ENCODE results near the gene RAB14.

Gene RAB14

DNA sequence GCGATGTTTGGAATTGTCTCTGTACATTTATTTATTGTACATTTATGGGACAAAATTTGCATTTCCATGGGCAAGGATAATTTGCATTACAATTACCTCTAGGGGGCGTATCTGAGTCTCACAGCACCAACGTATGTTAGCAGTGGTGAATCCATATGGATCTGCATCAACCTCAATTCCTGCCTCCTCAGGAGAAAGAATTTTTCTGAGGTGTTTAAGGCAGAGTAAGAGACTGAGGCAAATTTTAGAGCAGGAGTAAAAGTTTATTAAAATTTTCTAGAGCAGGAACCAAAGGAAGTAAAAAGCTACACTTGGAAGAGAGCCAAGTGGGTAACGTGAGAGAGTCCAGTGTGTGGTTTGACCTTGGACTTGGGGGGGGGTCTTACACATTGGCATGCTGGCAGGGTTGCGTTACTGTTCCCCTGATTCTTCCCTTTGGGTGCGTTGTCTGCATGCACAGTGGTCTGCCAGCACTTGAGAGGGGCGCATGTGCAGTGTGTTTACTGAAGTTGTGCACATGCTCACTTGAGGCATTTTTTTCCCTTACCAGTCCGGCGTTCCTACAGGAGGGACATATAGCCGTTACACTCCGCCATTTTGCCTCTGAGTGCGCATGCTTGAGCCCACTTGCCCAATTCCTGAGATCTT is 21.0 kb upstream of the RAB14 start:
- Histone ChIP-seq H4K20me1 (no peaks in the 10 kb centered on the region), H3K4me1 (peaks cover 0 to 22% (median 0%) of the 10 kb centered on the region in 10 experiments; a peak in 4 of 20 replicates), H3K4me2 (no peak overlapping the region), H3K27ac (no peak overlapping the region), H3K9ac (no peak overlapping the region), H3K27me3 (no peaks in the 10 kb centered on the region), H3K4me3 (no peak overlapping the region), H3K36me3 (no peaks in the 10 kb centered on the region), H3K9me3 (replicated peaks in 1 of 11) (no peaks in the 10 kb centered on the region)
- TF ChIP-seq Cebpa-rat (IDR thresholded peaks at IDR 0.05), result no peak

DNA sequence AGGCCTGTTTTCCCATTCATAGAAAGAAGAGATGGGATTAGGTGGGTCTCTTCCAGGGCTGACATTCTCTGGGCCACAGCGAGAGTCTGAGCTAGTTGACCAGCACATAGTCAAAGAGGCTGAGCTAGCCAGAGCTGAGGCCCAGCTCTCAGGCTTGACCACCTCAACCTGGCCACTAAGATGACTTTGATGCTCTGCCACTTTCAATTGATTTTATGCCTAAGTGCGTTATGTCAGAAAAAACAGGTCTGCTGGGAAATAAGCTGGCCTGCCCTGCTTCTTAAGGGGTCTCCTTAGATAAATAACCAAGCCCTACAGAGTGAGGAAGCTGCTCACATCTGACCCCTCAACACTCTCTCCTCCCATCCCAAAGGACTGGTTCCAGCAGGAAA is 20.0 kb upstream of the RAB14 start:
- no peaks in the 10 kb centered on the region for H3K36me3 ChIP-seq
- peaks cover 0 to 27% (median 1%) of the 10 kb centered on the region in 10 experiments; a peak in 11 of 20 replicates for H3K4me1 ChIP-seq
- no peaks in the 10 kb centered on the region for H3K9me3 ChIP-seq (replicated peaks in 1 of 11)
- H4K20me1 ChIP-seq, result no peaks in the 10 kb centered on the region
- H3K27ac ChIP-seq, result no peak overlapping the region; a peak in 1 of 22 replicates
- H3K27me3 ChIP-seq, result no peaks in the 10 kb centered on the region
- TF ChIP-seq Cebpa-rat (IDR thresholded peaks at IDR 0.05), result no peak
- H3K4me2 ChIP-seq, result peak overlapping the region in 2 of 11 experiments; percentile 35 to 53; a peak in 4 of 22 replicates
- no peak overlapping the region for H3K4me3 ChIP-seq
- H3K9ac ChIP-seq, result no peak overlapping the region

DNA sequence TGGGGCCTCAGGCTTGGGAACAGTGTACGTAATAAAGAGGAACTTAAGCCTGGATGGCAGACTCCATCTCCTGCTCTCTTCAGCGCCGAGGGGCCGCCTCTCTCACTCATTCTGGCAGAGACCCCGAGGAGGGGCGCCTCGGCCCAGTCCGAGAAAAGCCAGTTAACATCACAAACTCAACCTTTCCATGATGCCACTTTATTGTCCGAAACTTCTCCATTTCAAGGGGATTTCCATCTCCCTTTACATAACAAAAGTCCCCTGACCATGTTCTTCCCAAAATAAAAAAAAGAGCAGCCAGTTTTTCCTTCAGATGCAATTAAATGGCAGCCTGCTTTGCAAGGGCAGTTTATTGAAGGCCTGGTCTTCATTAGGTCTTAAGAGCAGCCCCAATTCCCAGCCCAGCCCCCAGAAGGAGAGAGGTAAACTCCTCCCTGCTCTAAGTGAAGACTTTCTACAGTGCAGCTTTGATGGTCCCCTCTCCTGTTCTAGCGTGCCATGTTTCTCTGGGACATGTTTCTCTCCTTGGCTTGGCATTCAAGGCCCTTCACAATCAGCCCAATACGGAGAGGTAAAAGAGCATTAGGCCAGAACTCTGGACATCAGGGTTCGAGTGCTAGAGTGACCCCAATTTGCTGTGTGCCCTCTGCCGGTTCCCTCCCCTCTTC is 19.5 kb upstream of the RAB14 start:
- no peak overlapping the region for H3K4me3 ChIP-seq
- H3K36me3 ChIP-seq, result no peaks in the 10 kb centered on the region
- H3K4me1 ChIP-seq, result peaks cover 0 to 32% (median 6%) of the 10 kb centered on the region in 10 experiments; a peak in 12 of 20 replicates
- no peaks in the 10 kb centered on the region for H3K9me3 ChIP-seq (replicated peaks in 1 of 11)
- peak overlapping the region in 3 of 11 experiments; percentile 26 to 53 (median 35); a peak in 5 of 22 replicates for H3K4me2 ChIP-seq
- H3K27ac ChIP-seq, result no peak overlapping the region; a peak in 1 of 22 replicates
- H4K20me1 ChIP-seq, result no peaks in the 10 kb centered on the region
- no peak for TF ChIP-seq Cebpa-rat (IDR thresholded peaks at IDR 0.05)
- H3K9ac ChIP-seq, result no peak overlapping the region
- no peaks in the 10 kb centered on the region for H3K27me3 ChIP-seq

DNA sequence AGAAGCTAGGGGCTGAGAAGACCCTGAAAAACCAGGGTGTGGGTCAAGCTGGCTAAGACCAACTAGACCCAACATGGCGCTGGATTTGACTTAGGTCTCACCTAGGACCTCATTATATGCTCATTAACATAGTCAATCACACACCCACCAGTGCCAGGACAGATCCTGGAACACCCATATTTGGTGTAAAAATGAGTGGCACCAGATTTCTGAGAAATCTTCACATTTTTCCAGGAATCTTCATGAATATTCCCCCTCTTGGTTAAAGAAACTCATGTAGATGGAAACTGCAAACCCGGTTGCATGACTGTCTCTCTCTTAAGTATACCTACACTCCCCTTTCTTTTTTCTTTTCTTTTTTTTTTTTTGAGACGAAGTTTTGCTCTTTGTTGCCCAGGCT is 17.9 kb upstream of the RAB14 start:
- H4K20me1 ChIP-seq, result no peaks in the 10 kb centered on the region
- TF ChIP-seq Cebpa-rat (IDR thresholded peaks at IDR 0.05), result no peak
- peaks cover 0 to 36% (median 8%) of the 10 kb centered on the region in 10 experiments; a peak in 12 of 20 replicates for H3K4me1 ChIP-seq
- H3K4me2 ChIP-seq, result no peak overlapping the region
- no peak overlapping the region for H3K4me3 ChIP-seq
- no peaks in the 10 kb centered on the region for H3K36me3 ChIP-seq
- no peak overlapping the region for H3K9ac ChIP-seq
- H3K9me3 ChIP-seq (replicated peaks in 1 of 11), result no peaks in the 10 kb centered on the region
- H3K27me3 ChIP-seq, result no peaks in the 10 kb centered on the region
- no peak overlapping the region for H3K27ac ChIP-seq

DNA sequence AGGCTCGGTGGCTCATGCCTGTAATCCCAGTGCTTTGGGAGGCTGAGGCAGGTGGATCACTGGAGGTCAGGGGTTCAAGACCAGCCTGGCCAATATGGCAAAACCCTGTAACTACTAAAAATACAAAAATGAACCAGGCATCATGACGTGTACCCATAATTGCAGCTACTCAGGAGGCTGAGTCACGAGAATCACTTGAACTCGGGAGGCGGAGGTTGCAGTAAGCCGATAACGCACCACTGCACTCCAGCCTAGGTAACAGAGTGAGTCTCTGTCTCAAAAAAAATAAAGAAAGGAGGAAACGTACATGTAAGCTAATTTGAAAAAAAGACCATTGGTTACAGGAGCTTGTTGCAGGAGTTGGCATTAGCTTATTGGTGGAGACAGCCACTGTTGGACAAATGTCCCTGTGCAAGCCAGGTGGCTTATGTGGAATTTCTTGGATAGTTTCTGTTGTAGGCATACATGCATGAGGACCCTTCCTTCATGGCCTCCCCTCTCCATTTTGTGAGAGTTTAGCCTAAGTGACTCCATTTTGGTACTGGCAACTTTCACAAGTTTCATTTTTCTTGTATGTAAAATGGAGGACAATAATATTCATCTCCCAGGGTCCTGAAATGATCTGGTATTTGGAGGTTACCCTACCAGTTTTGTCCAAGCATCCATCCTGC is 16.8 kb upstream of the RAB14 start:
- Histone ChIP-seq H3K4me3 (no peak overlapping the region), H3K36me3 (no peaks in the 10 kb centered on the region), H3K9me3 (replicated peaks in 1 of 11) (no peaks in the 10 kb centered on the region), H3K4me1 (peaks cover 7 to 42% (median 15%) of the 10 kb centered on the region in 10 experiments), H3K9ac (no peak overlapping the region), H3K27ac (no peak overlapping the region), H4K20me1 (no peaks in the 10 kb centered on the region), H3K27me3 (no peaks in the 10 kb centered on the region), H3K4me2 (no peak overlapping the region)
- no peak for TF ChIP-seq Cebpa-rat (IDR thresholded peaks at IDR 0.05)

DNA sequence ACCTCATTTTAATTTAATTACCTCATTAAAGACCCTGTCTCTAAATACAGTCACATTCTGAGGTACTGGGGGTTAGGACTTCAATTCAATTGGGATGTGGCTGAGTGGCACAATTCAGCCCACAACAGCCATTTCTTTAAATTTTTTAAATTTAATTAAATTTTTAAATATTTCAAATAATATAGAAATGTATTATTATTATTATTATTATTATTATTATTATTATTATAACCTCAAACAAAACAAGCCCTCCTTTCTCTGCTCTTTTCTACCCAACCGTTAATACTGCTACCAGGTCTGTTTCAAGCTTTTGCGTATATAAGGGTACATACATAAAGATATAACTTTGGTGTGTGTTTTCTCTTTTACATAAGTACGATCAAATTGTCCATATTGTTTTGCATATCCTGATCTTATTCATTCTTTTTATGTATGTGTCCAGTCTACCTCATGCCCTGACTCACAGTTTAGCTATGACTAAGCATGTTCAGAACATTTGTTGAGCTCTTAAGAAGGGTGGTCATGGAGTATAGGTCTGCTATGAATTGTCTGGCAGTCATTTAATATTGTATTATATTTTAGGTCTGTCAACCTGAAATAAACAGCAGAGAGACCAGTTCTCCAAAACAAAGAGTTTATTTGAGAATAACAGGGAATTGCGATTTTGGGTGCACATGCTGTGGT is 16.1 kb upstream of the RAB14 start:
- no peaks in the 10 kb centered on the region for H3K36me3 ChIP-seq
- peaks cover 13 to 49% (median 22%) of the 10 kb centered on the region in 10 experiments for H3K4me1 ChIP-seq
- H3K4me2 ChIP-seq, result no peak overlapping the region
- no peaks in the 10 kb centered on the region for H4K20me1 ChIP-seq
- no peak overlapping the region for H3K4me3 ChIP-seq
- no peaks in the 10 kb centered on the region for H3K27me3 ChIP-seq
- H3K27ac ChIP-seq, result no peak overlapping the region
- H3K9ac ChIP-seq, result no peak overlapping the region
- no peaks in the 10 kb centered on the region for H3K9me3 ChIP-seq (replicated peaks in 1 of 11)
- TF ChIP-seq Cebpa-rat (IDR thresholded peaks at IDR 0.05), result no peak

DNA sequence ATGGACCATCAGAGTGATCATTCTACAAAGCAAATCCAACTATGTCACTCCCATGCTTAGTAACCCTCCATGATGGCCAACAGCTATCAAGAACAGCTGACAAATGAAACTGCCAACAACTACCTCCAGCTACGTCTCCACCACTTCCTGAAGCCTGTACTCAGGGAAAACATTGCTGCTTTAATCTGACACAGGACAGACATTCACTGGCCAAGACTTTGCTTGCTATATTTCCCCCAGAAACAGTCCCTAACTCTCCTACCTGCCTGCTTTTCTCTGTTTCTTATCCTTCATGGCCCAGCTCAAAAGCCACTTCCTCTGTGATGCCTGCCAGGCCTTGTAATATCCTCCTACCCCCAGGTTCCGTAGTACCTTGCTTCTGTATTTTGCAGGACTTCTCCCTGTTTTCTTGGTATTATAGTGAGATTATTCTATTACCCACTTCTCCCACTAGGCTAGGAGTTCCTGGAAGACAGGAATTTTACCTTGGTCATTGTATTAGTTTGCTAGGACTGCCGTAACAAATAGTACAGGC is 14.7 kb upstream of the RAB14 start:
- Histone ChIP-seq H3K27me3 (no peaks in the 10 kb centered on the region), H3K4me3 (no peak overlapping the region), H3K9ac (no peak overlapping the region), H3K4me2 (peak overlapping the region in 5 of 11 experiments; percentile 3 to 76 (median 40); a peak in 10 of 22 replicates), H4K20me1 (no peaks in the 10 kb centered on the region), H3K27ac (0 out of 22 replicates have a peak overlapping the region, but pooled peaks of 1 of the 11 experiments have one; percentile 5), H3K36me3 (no peaks in the 10 kb centered on the region), H3K9me3 (replicated peaks in 1 of 11) (no peaks in the 10 kb centered on the region), H3K4me1 (peaks cover 17 to 45% (median 26%) of the 10 kb centered on the region in 10 experiments)
- no peak for TF ChIP-seq Cebpa-rat (IDR thresholded peaks at IDR 0.05)

DNA sequence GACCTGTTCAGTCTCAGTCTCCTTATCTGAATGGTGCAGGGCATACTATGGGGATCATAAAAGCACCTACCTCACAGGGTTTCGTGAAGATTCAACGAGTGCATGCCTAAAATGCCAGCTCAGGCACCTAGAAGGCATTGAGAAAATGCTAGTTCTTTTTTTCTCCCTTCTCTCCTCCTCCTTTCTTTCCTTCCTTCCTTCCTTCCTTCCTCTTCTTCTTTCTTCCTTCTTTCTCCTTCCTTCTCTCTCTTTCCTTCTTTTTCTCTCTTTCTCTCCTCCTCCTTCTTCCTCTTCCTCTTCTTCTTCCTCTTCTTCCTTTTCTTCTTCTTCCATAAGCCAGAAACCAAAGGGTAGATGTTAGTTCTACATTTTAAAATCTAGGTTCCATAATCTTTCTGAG is 12.3 kb upstream of the RAB14 start:
- Histone ChIP-seq H3K4me2 (peak overlapping the region; percentile 0 to 75 (median 60); a peak in 18 of 22 replicates), H3K36me3 (no peaks in the 10 kb centered on the region), H4K20me1 (no peaks in the 10 kb centered on the region), H3K9me3 (replicated peaks in 1 of 11) (no peaks in the 10 kb centered on the region), H3K27me3 (no peaks in the 10 kb centered on the region), H3K4me1 (peaks cover 17 to 39% (median 26%) of the 10 kb centered on the region in 10 experiments), H3K27ac (peak overlapping the region in 4 of 11 experiments; percentile 4 to 54 (median 26); a peak in 1 of 22 replicates), H3K9ac (0 out of 22 replicates have a peak overlapping the region, but pooled peaks of 2 of the 11 experiments have one; percentile 2 to 25), H3K4me3 (no peak overlapping the region)
- no peak for TF ChIP-seq Cebpa-rat (IDR thresholded peaks at IDR 0.05)
